Measurements from ENCODE around the gene SLC16A11.

- TF ChIP-seq POLR2AphosphoS5 (IDR thresholded peaks at IDR 0.05; ENCODE audit: low read depth, low read length): no peak
- no peak for TF ChIP-seq POLR2A (IDR thresholded peaks at IDR 0.05; ENCODE audit: low read depth, low read length)
- TF ChIP-seq TAF1 (IDR thresholded peaks at IDR 0.05; ENCODE audit: borderline replicate concordance, low read depth, low read length): no peak
Measured at GRCh38 chr17:7005716-7006115, 38.2 kb downstream of the SLC16A11 start.
